NCI-H2107 treated with DMSO at 0.1 percent for 48 hours (cell line): ENCODE results near the gene VDAC1.
"Not testable (repeated sequence)": the region's sequence is repeated elsewhere in the genome, so short reads cannot be mapped to it uniquely, and the experiment has no call there.

Experiments used
- DNase-seq: peaks from one replicate; lab custom pipeline; 2025; ENCODE audit not compliant: unreplicated experiment; lab: John Stamatoyannopoulos, UW

Gene VDAC1

GRCh38 chr5:133968204-133968980 lies 36.4 kb downstream of the VDAC1 start, which contains the start of gene C5orf15:
Gene C5orf15 (minus strand): TSS chr5:133968625. CDS start chr5:133968584, 41 bp downstream.
- DNase-seq = peak; percentile 88

- DNase-seq = no peak
Observed at GRCh38 chr5:133967698-133968203, 37.0 kb downstream of the VDAC1 start.

- DNase-seq = no peak
Observed at GRCh38 chr5:133967124-133967523, 37.7 kb downstream of the VDAC1 start.

GRCh38 chr5:133966090-133966489 lies 38.7 kb downstream of the VDAC1 start:
- DNase-seq = no peak

GRCh38 chr5:133963493-133964128 lies 41.2 kb downstream of the VDAC1 start:
- DNase-seq = no peak

GRCh38 chr5:133962801-133963476 lies 41.8 kb downstream of the VDAC1 start:
- no peak for DNase-seq

GRCh38 chr5:133962131-133962530 lies 42.6 kb downstream of the VDAC1 start:
- DNase-seq = no peak

- no peak for DNase-seq
Observed at GRCh38 chr5:133959643-133960042, 45.1 kb downstream of the VDAC1 start.

GRCh38 chr5:133957591-133957990 lies 47.2 kb downstream of the VDAC1 start:
- DNase-seq = no peak

GRCh38 chr5:133957080-133957479 lies 47.7 kb downstream of the VDAC1 start:
- no peak for DNase-seq

GRCh38 chr5:133956196-133956595 lies 48.6 kb downstream of the VDAC1 start:
- DNase-seq = not testable (repeated sequence)

- DNase-seq = no peak
Observed at GRCh38 chr5:133953568-133954145, 51.1 kb downstream of the VDAC1 start.

GRCh38 chr5:133952729-133953567 lies 51.8 kb downstream of the VDAC1 start:
- DNase-seq = no peak

- no peak for DNase-seq
Observed at GRCh38 chr5:133950821-133951612, 53.8 kb downstream of the VDAC1 start.

- no peak for DNase-seq
Observed at GRCh38 chr5:133948721-133949120, 56.1 kb downstream of the VDAC1 start.

GRCh38 chr5:133947431-133947841 lies 57.3 kb downstream of the VDAC1 start:
- DNase-seq = no peak

- no peak for DNase-seq
Observed at GRCh38 chr5:133945568-133945967, 59.2 kb downstream of the VDAC1 start.

- DNase-seq = no peak
Observed at GRCh38 chr5:133944263-133945185, 60.3 kb downstream of the VDAC1 start.

- no peak for DNase-seq
Observed at GRCh38 chr5:133943475-133943817, 61.3 kb downstream of the VDAC1 start.
